GM23338 (cell line): ENCODE data around the gene BPTF. TPM values are rescaled to one million over a fixed set of nuclear protein-coding genes. Genes with fewer than 3 reads are reported as not detected.

Experiments
- ATAC-seq: fragments of 200-7000 bp; cut with Tn5 transposase; 3 replicates; pipeline ENCODE4 v1.9.1; 2020
- DNase-seq: peaks from one replicate; pipeline ENCODE4 v3.0.0-alpha.2; 2015; ENCODE audit warnings: low spot score
- H2AFZ ChIP-seq: fragments of 200-600 bp; sonication (generic); 2 replicates; pipeline ENCODE4 v1.8.0; 2016; ENCODE audit warnings: antibody characterized with exemption, mild to moderate bottlenecking, moderate library complexity
- H3F3A ChIP-seq: fragments of 200-600 bp; sonication (generic); replicated peaks from 2 replicates; pipeline ENCODE4 v1.8.0; 2017; ENCODE audit warnings: antibody characterized with exemption, mixed run types, low read depth
- H3K27ac ChIP-seq: fragments of 200-600 bp; sonication (generic); 2 replicates; pipeline ENCODE4 v1.6.1; 2016; ENCODE audit warnings: low read depth
- H3K27me3 ChIP-seq: fragments of 200-600 bp; sonication (generic); 2 replicates; pipeline ENCODE4 v1.8.0; 2016; ENCODE audit warnings: mild to moderate bottlenecking, mixed run types, moderate library complexity; ENCODE audit not compliant: insufficient read depth
- H3K36me3 ChIP-seq: fragments of 200-600 bp; sonication (generic); 2 replicates; pipeline ENCODE4 v1.8.0; 2016; ENCODE audit warnings: mild to moderate bottlenecking; ENCODE audit not compliant: insufficient read depth
- H3K4me1 ChIP-seq: fragments of 200-600 bp; sonication (generic); 2 replicates; pipeline ENCODE4 v1.8.0; 2016; ENCODE audit warnings: mild to moderate bottlenecking, moderate library complexity; ENCODE audit not compliant: insufficient read depth
- H3K4me2 ChIP-seq: fragments of 200-600 bp; sonication (generic); 2 replicates; pipeline ENCODE4 v1.7.1; 2017; ENCODE audit warnings: mixed run types
- H3K4me3 ChIP-seq: fragments of 200-600 bp; sonication (generic); 2 replicates; pipeline ENCODE4 v1.6.1; 2016; ENCODE audit warnings: mixed run types
- H3K79me2 ChIP-seq: fragments of 200-600 bp; sonication (generic); replicated peaks from 2 replicates; pipeline ENCODE4 v1.8.0; 2017; ENCODE audit warnings: mild to moderate bottlenecking; ENCODE audit not compliant: insufficient read depth
- H3K9me2 ChIP-seq: fragments of 200-600 bp; sonication (generic); 2 replicates; pipeline ENCODE4 v1.8.0; 2017; ENCODE audit not compliant: insufficient read depth
- H4K20me1 ChIP-seq: fragments of 200-600 bp; sonication (generic); replicated peaks from 2 replicates; pipeline ENCODE4 v1.8.0; 2017; ENCODE audit warnings: mild to moderate bottlenecking; ENCODE audit not compliant: insufficient read depth
- H3K27ac Mint-ChIP-seq: 2 replicates; pipeline ENCODE4 v1.8.0; 2020; ENCODE audit warnings: inconsistent platforms, mild to moderate bottlenecking, moderate library complexity, mixed read lengths
- H3K27me3 Mint-ChIP-seq: 3 replicates; pipeline ENCODE4 v1.8.0; 2022; ENCODE audit warnings: low read depth, mild to moderate bottlenecking, moderate library complexity, mixed read lengths, inconsistent platforms; ENCODE audit not compliant: insufficient read depth, poor library complexity
- H3K36me3 Mint-ChIP-seq: 3 replicates; pipeline ENCODE4 v1.8.0; 2021; ENCODE audit warnings: low read depth, mild to moderate bottlenecking, inconsistent platforms, moderate library complexity, mixed read lengths
- H3K4me1 Mint-ChIP-seq: 3 replicates; pipeline ENCODE4 v1.8.0; 2020; ENCODE audit warnings: mild to moderate bottlenecking, inconsistent platforms, mixed read lengths
- H3K4me3 Mint-ChIP-seq: 3 replicates; pipeline ENCODE4 v1.8.0; 2021; ENCODE audit warnings: moderate library complexity, mild to moderate bottlenecking, inconsistent platforms, mixed read lengths
- H3K9me3 Mint-ChIP-seq: 3 replicates; pipeline ENCODE4 v1.8.0; 2020; ENCODE audit warnings: moderate library complexity, mild to moderate bottlenecking, inconsistent platforms, mixed read lengths
- CREB1 ChIP-seq: fragments of 250-450 bp; sonication (Bioruptor Pico); IDR thresholded peaks from 2 replicates; pipeline ENCODE4 v1.5.0; 2020; ENCODE audit warnings: low read depth, mild to moderate bottlenecking, moderate library complexity
- EZH2 ChIP-seq: fragments of 200-600 bp; sonication (generic); IDR thresholded peaks from one replicate; pipeline ENCODE4 v1.8.0; 2017; ENCODE audit warnings: antibody characterized with exemption, mild to moderate bottlenecking, low read depth; ENCODE audit not compliant: unreplicated experiment
- JUNB ChIP-seq: IDR thresholded peaks from one replicate; pipeline ENCODE4 v1.6.1; 2016; ENCODE audit warnings: antibody characterized with exemption; ENCODE audit not compliant: unreplicated experiment
- POLR2AphosphoS5 ChIP-seq: IDR thresholded peaks from 2 replicates; pipeline ENCODE4 v1.6.1; 2016; ENCODE audit warnings: antibody characterized with exemption, low read depth
- STAT1 ChIP-seq: IDR thresholded peaks from one replicate; pipeline ENCODE4 v1.6.1; 2016; ENCODE audit warnings: antibody characterized with exemption; ENCODE audit not compliant: unreplicated experiment
- ZNF114 ChIP-seq: fragments of 250-450 bp; sonication (Bioruptor Pico); IDR thresholded peaks from 2 replicates; pipeline ENCODE4 v1.5.0; 2020; ENCODE audit warnings: mild to moderate bottlenecking, moderate library complexity
- polyA plus RNA-seq: library from polyadenylated mRNA; unstranded; fragments of >200 nt; fragmentation: Nextera tagmentation; extraction: Ambion mirVana; gene quantifications from 2 replicates; pipeline ENCODE4 v1.2.1, GENCODE V29; 2016
- total RNA-seq: library from RNA; depleted of rRNA; stranded (reverse); fragments of >200 nt; shearing (Covaris generic); gene quantifications from 2 replicates; pipeline ENCODE4 v1.2.3, GENCODE V29; 2014
- TF ChIP-seq, protein P1 (sequence below), 2 experiments: fragments of 200-600 bp in 1 of 2; sonication (generic) in 1 of 2; conservative IDR thresholded peaks; 2 replicates each; pipeline versions ENCODE4 v1.5.1 to v1.6.1; 2016 to 2017; ENCODE audit warnings: antibody characterized with exemption in 2 of 2, low read depth in 2 of 2, mild to moderate bottlenecking in 2 of 2, moderate library complexity in 1 of 2
- TF ChIP-seq, protein P2 (sequence below): IDR thresholded peaks from one replicate; pipeline ENCODE4 v1.6.1; 2018; ENCODE audit warnings: antibody characterized with exemption; ENCODE audit not compliant: unreplicated experiment

BPTF gene
- total and polyA plus RNA-seq, 2 experiments from 2014 or later: 161 to 179 TPM

DNA sequence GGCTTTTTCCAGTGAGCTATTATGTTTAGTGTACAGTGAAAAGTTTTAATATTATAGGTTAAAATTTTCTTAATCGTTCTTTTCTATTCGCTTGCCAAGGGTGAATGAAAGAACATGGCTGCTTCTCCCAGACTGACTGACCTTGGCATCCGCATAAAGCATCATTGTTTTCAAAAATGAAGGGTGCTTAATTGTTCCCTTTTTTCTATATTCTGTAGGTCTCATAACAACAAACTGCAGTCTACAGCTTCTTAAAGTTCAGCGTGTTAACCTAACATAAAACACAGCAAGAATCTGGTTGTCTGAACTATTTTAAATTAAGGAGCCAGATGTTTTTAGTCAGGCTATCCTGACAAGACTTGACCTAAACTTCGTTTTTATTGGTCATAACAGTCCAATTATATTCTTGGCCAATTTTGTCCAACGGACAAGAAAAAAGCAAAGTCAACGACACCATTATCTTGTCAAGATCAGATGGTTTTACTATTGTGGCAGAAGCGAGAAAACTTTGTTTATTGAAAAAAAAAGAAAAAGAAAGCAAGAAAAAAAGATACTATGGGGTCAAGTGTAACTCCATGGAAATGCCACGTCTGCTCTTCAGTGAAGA is 156.8 kb downstream of the BPTF start:
- H3K36me3 Mint-ChIP-seq: peaks cover 4% of the 10 kb centered on the region; the same call in 2 of the 3 replicates
- no peak overlapping the region for H3K4me3 Mint-ChIP-seq
- peaks cover 4% of the 10 kb centered on the region for H3K27me3 Mint-ChIP-seq

DNA sequence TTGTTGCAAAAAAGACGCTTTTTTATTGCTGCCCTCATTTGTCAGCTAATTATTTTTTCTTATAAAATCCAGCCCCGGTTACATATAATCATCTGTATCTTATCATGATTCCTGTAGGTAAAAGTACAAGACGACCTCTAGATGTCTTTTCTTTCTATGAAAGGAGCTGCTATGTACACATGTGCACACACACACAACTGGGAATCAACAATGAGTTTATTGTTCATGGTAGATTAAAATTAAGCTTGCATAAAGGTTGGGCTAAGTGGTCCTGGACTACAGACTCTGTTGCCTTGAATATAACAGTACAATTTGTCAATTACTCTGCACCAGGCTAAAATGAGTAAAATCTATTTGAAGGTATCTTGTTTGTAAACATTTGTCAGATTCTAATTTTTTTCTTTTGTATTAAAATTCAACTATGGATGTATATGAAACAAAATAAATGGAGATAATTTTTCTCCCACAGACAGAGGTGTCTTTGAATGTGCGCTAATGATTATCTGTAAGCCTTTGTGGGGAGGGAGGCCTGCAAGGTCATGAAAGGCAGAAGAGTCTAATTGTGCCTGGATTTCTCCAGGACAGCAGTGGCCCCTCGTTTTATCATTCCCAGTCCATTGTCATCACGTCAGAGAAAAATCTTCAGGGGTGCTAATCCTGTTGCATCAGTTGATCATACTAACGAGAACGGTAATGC is 157.5 kb downstream of the BPTF start:
- H3K27me3 ChIP-seq: no peaks in the 10 kb centered on the region
- H3K4me3 ChIP-seq: no peak overlapping the region
- Mint-ChIP-seq H3K4me3 (no peak overlapping the region), H3K27ac (no peak overlapping the region), H3K36me3 (peaks cover 4% of the 10 kb centered on the region; the same call in 1 of the 3 replicates), H3K4me1 (no peaks in the 10 kb centered on the region; the same call in 2 of the 3 replicates), H3K9me3 (no peaks in the 10 kb centered on the region), H3K27me3 (peaks cover 2% of the 10 kb centered on the region)
- H3K79me2 ChIP-seq: no peaks in the 10 kb centered on the region
- no peaks in the 10 kb centered on the region for H3K36me3 ChIP-seq
- ATAC-seq (no peak), DNase-seq (no peak)
- TF ChIP-seq, protein P1, sequence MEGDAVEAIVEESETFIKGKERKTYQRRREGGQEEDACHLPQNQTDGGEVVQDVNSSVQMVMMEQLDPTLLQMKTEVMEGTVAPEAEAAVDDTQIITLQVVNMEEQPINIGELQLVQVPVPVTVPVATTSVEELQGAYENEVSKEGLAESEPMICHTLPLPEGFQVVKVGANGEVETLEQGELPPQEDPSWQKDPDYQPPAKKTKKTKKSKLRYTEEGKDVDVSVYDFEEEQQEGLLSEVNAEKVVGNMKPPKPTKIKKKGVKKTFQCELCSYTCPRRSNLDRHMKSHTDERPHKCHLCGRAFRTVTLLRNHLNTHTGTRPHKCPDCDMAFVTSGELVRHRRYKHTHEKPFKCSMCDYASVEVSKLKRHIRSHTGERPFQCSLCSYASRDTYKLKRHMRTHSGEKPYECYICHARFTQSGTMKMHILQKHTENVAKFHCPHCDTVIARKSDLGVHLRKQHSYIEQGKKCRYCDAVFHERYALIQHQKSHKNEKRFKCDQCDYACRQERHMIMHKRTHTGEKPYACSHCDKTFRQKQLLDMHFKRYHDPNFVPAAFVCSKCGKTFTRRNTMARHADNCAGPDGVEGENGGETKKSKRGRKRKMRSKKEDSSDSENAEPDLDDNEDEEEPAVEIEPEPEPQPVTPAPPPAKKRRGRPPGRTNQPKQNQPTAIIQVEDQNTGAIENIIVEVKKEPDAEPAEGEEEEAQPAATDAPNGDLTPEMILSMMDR (conservative IDR thresholded peaks at IDR 0.05; ENCODE audit: low read depth in 2 of 2): no peak
- no peak for TF ChIP-seq JUNB
- no peak for TF ChIP-seq EZH2
- no peak for TF ChIP-seq STAT1
- TF ChIP-seq ZNF114: no peak
- no peaks in the 10 kb centered on the region for H4K20me1 ChIP-seq
- H2AFZ ChIP-seq: no peak overlapping the region
- no peak overlapping the region for H3K27ac ChIP-seq
- H3F3A ChIP-seq: no peaks in the 10 kb centered on the region
- no peak overlapping the region for H3K4me2 ChIP-seq
- no peaks in the 10 kb centered on the region for H3K9me2 ChIP-seq
- H3K4me1 ChIP-seq: no peaks in the 10 kb centered on the region

More for the DNA sequence above, 156.8 kb downstream of the BPTF start:
- ATAC-seq (no peak), DNase-seq (no peak)
- no peak overlapping the region for H3K4me3 ChIP-seq
- H3K27ac ChIP-seq: no peak overlapping the region
- Mint-ChIP-seq H3K27ac (no peak overlapping the region), H3K9me3 (no peaks in the 10 kb centered on the region), H3K4me1 (peaks cover under 1% of the 10 kb centered on the region; the same call in 1 of the 3 replicates)
- no peaks in the 10 kb centered on the region for H3K36me3 ChIP-seq
- no peaks in the 10 kb centered on the region for H3K9me2 ChIP-seq
- H4K20me1 ChIP-seq: no peaks in the 10 kb centered on the region
- no peaks in the 10 kb centered on the region for H3K4me1 ChIP-seq
- TF ChIP-seq ZNF114 (no peak), EZH2 (no peak), JUNB (no peak), CREB1 (CRISPR knock-in tag) (no peak), POLR2AphosphoS5 (no peak), STAT1 (no peak)
- TF ChIP-seq, protein P2, sequence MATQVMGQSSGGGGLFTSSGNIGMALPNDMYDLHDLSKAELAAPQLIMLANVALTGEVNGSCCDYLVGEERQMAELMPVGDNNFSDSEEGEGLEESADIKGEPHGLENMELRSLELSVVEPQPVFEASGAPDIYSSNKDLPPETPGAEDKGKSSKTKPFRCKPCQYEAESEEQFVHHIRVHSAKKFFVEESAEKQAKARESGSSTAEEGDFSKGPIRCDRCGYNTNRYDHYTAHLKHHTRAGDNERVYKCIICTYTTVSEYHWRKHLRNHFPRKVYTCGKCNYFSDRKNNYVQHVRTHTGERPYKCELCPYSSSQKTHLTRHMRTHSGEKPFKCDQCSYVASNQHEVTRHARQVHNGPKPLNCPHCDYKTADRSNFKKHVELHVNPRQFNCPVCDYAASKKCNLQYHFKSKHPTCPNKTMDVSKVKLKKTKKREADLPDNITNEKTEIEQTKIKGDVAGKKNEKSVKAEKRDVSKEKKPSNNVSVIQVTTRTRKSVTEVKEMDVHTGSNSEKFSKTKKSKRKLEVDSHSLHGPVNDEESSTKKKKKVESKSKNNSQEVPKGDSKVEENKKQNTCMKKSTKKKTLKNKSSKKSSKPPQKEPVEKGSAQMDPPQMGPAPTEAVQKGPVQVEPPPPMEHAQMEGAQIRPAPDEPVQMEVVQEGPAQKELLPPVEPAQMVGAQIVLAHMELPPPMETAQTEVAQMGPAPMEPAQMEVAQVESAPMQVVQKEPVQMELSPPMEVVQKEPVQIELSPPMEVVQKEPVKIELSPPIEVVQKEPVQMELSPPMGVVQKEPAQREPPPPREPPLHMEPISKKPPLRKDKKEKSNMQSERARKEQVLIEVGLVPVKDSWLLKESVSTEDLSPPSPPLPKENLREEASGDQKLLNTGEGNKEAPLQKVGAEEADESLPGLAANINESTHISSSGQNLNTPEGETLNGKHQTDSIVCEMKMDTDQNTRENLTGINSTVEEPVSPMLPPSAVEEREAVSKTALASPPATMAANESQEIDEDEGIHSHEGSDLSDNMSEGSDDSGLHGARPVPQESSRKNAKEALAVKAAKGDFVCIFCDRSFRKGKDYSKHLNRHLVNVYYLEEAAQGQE: no peak
- TF ChIP-seq, protein P1 (conservative IDR thresholded peaks at IDR 0.05; ENCODE audit: low read depth in 2 of 2): no peak
- no peaks in the 10 kb centered on the region for H3K79me2 ChIP-seq
- no peak overlapping the region for H2AFZ ChIP-seq
- H3K27me3 ChIP-seq: no peaks in the 10 kb centered on the region
- H3K4me2 ChIP-seq: no peak overlapping the region
- H3F3A ChIP-seq: no peaks in the 10 kb centered on the region
